HepG2 (cell line): ENCODE data around the gene ARPC1B. TPM values are rescaled to one million over a fixed set of nuclear protein-coding genes. Genes with fewer than 3 reads are reported as not detected.

Source experiments
- AHDC1 ChIP-seq: sonication (generic); formaldehyde crosslinking; IDR thresholded peaks from 2 replicates; pipeline ENCODE4 v1.5.1; 2020; ENCODE audit warnings: mild to moderate bottlenecking, missing genetic modification reagents, borderline replicate concordance
- ARNT ChIP-seq: fragments of 450-650 bp; IDR thresholded peaks from 2 replicates; pipeline ENCODE4 v1.6.1; 2017
- CHD4 ChIP-seq: fragments of 200-600 bp; sonication (generic); IDR thresholded peaks from 2 replicates; pipeline ENCODE4 v1.7.0; 2017; ENCODE audit warnings: mild to moderate bottlenecking, low read length, borderline replicate concordance
- FOXK2 ChIP-seq: fragments of 450-650 bp; IDR thresholded peaks from 2 replicates; pipeline ENCODE4 v1.6.1; 2016
- LRRFIP1 ChIP-seq: sonication (generic); formaldehyde crosslinking; conservative IDR thresholded peaks from 2 replicates; pipeline ENCODE4 v1.4.0; 2020; ENCODE audit warnings: missing genetic modification reagents
- MAF1 ChIP-seq: sonication (generic); formaldehyde crosslinking; IDR thresholded peaks from 2 replicates; pipeline ENCODE4 v1.5.0; 2020; ENCODE audit warnings: missing genetic modification reagents, borderline replicate concordance
- MTA3 ChIP-seq: sonication (generic); formaldehyde crosslinking; IDR thresholded peaks from 2 replicates; pipeline ENCODE4 v1.4.0; 2020; ENCODE audit warnings: missing genetic modification reagents
- NFKB2 ChIP-seq: sonication (generic); formaldehyde crosslinking; IDR thresholded peaks from 2 replicates; pipeline ENCODE4 v1.4.0; 2020; ENCODE audit warnings: missing genetic modification reagents, borderline replicate concordance
- TBL1XR1 ChIP-seq: fragments of 150-350 bp; IDR thresholded peaks from 2 replicates; pipeline ENCODE4 v1.6.1; 2014; ENCODE audit warnings: borderline replicate concordance, low read length; ENCODE audit not compliant: partially characterized antibody
- TBX2 ChIP-seq: sonication (generic); formaldehyde crosslinking; IDR thresholded peaks from 2 replicates; pipeline ENCODE4 v1.5.0; 2020; ENCODE audit warnings: missing genetic modification reagents, mild to moderate bottlenecking, borderline replicate concordance
- ZFY ChIP-seq: sonication (generic); formaldehyde crosslinking; IDR thresholded peaks from 2 replicates; pipeline ENCODE4 v1.4.0; 2020; ENCODE audit warnings: missing genetic modification reagents
- ZNF343 ChIP-seq: sonication (generic); formaldehyde crosslinking; IDR thresholded peaks from 2 replicates; pipeline ENCODE4 v1.4.0; 2020; ENCODE audit warnings: mild to moderate bottlenecking, missing genetic modification reagents
- ZNF512 ChIP-seq: sonication (generic); formaldehyde crosslinking; IDR thresholded peaks from 2 replicates; pipeline ENCODE4 v1.4.0; 2020; ENCODE audit warnings: mild to moderate bottlenecking, missing genetic modification reagents
- ZNF605 ChIP-seq: sonication (generic); formaldehyde crosslinking; IDR thresholded peaks from 2 replicates; pipeline ENCODE4 v1.8.0; 2022; ENCODE audit warnings: mild to moderate bottlenecking, missing genetic modification reagents
- ZNF777 ChIP-seq: sonication (generic); formaldehyde crosslinking; IDR thresholded peaks from 2 replicates; pipeline ENCODE4 v1.4.0; 2020; ENCODE audit warnings: missing genetic modification reagents
- polyA plus RNA-seq, 8 experiments: library from polyadenylated mRNA; depleted of rRNA in 3 of 8; stranded (reverse) in 7 of 8; unstranded in 1 of 8; fragments of >200 nt; fragmentation: Illumina TruSeq in 4 of 8; extraction: Trizol in 4 of 8; gene quantifications; 2 replicates each; pipeline versions ENCODE4 v1.2.1 to v1.2.3, GENCODE V29; 2011 to 2016; ENCODE audit warnings: low read depth in 4 of 8, missing spikeins in 1 of 8, mixed read lengths in 1 of 8; ENCODE audit not compliant: insufficient read depth in 1 of 8
- total RNA-seq, 5 experiments: library from RNA; depleted of rRNA; stranded (reverse); fragments of >200 nt; fragmentation: Illumina TruSeq; extraction: Trizol; gene quantifications; 2 replicates each; pipeline ENCODE4 v1.2.3, GENCODE V29; 2016; ENCODE audit warnings: low read depth in 1 of 5

Gene ARPC1B
- total and polyA plus RNA-seq, 2 of the 13 experiments (the other 11 are each of a cell fraction or from before 2014, with no cell fraction given) = 72.9 to 89.1 TPM

GRCh38 chr7:99408379-99409191 is 34.1 kb downstream of the ARPC1B start, which contains the start of the genes BUD31 and PDAP1 (continued):
- TF ChIP-seq AHDC1 (CRISPR knock-in tag) (no peak), NFKB2 (CRISPR knock-in tag) (no peak; the same call in 1 of the 2 replicates), MAF1 (CRISPR knock-in tag) (no peak), ARNT (no peak), LRRFIP1 (CRISPR knock-in tag) (no peak), TBX2 (CRISPR knock-in tag) (peak; percentile 71), MTA3 (CRISPR knock-in tag) (no peak), ZNF605 (CRISPR knock-in tag) (peak; percentile 93), ZNF512 (no peak), ZNF777 (CRISPR knock-in tag) (no peak; the same call in 1 of the 2 replicates), ZNF343 (CRISPR knock-in tag) (0 out of 2 replicates have a peak, but pooled peaks have one; percentile 90), ZFY (CRISPR knock-in tag) (peak; percentile 85), CHD4 (no peak), TBL1XR1 (peak; percentile 55), FOXK2 (peak; percentile 72)
